Endothelial cell of hepatic sinusoid (primary cell): ENCODE measurements around the gene DHRSX.
"Not testable (repeated sequence)": the region's sequence is repeated elsewhere in the genome, so short reads cannot be mapped to it uniquely, and the experiment has no call there.

Experiments
- in situ Hi-C: cut with HindIII; loops from 2 replicates; pipeline ENCODE4 v1.10.0; 2017; ENCODE audit warnings: low sequenced_read_pairs

DHRSX gene

DNA sequence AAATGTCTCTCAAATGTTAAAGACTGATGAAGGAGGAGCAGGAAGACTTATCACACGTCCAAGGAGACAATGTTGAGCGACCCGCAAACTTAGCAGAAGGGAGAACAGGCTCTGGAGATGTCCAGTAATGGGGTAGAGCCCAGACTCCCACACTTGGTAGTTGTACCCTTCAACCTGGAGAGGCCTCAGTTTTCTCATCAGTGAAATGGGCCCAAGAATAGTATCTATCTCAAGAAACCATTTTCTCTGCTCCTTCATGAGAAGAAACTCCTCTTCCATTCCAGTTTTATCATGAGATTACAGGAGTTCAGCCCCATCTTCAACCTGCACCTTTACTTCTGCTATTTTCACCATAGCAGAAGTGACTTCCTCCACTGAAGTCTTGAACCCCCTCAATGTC is 169.9 kb downstream of the DHRSX start:
- in situ Hi-C loops: no loop called here

DNA sequence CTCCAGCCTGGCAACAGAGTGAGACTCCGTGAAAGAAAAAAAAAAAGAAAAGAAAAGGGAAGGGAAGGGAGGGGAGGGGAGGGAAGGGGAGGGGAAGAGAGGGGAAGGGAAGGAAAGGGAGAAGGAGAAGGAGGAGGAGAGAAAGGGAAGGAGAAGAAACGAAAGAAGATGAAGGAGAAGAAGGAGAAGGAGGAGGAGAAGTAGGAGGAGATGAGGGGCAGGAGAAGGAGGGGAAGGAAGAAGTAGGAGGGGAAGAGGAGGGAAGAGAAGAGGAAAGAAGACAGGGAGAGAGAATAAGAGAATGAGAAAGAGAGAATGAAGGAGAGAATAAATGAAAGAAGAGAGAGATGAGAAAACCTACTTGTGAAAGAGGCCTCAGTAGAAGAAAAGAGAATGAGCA is 170.3 kb downstream of the DHRSX start:
- in situ Hi-C loops: no loop called here

DNA sequence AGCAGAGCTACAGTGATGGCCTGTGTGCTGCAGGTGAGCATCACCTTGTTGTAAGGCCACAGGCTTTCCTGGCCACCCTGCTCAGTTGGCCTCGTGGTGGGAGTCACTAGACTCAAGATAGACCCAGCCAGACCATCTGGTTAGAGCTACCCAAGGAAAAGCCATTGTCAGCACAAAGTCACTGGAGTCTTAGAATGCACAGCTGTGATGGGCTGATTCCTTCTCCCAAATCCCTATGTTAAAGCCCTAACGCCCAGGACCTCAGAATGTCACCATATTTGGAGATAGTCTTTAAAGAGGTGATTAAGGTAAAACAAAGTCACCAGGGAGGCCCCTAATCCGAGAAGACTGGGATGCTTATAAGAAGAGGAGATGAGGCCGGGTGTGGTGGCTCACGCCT is 173.4 kb downstream of the DHRSX start:
- in situ Hi-C loops: no loop called here

DNA sequence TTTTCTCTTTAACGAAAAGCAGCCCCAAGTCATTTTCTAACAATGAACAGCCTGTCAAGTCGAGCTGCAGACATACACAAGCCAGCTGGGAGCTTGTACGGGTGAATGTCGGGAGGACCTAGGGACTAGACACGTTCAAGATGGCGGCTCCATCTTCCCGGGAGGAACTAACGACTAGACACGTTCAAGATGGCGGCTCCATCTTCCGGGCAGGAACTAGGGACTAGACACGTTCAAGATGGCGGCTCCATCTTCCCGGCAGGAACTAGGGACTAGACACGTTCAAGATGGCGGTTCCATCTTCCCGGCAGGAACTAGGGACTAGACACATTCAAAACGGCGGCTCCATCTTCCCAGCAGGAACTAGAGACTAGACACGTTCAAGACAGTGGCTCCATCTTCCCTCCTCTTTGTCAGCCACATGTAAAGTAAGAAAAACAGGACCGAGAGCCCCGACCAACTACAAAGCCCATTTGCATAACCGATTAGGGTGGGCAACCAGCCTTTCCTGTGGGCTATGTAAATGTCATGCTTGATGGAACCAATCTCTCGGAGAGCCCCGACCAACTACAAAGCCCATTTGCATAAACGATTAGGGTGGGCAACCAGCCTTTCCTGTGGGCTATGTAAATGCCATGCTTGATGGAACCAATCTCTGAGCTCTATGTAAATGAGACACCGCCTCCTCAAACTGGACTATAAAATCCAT is 175.5 kb downstream of the DHRSX start:
- in situ Hi-C loops: no loop called here

DNA sequence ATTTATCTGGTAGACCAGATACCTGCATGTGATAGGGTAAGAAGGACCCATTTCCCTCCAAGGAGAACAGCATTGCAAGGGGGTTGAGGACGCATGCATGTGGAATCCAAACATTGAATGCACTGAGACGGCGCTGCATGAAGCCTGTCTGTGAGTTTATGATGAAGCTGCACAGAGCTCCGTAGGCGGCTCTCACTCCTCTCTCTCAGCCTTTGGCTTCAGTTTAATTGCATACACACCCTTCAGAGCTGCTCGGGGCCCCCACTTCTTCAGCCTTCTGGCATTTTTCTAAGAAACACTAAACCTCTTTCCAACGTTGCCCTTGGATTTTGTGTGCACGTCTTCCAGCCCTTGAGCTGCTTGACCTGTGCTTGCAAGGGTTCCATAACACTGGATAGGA is 176.6 kb downstream of the DHRSX start:
- in situ Hi-C loops: no loop called here

DNA sequence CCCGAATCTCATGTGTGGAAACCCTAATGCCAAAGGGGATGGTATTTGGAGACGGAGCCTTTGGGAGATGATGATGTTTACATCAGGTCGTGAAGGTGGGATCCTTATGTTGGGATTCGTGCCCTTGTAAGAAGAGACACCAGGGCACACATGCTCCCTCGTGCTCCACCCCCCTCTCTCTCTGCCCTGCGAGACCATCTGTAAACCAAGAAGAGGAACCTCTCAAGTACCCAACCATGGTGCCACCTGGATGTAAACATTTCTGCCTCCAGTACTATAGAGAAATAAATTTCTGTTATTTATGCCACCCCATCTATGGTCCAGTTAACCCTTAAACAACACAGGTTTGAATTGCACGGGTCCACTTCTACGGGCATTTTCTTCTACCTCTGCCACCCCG is 179.4 kb downstream of the DHRSX start:
- in situ Hi-C loops: no loop called here

DNA sequence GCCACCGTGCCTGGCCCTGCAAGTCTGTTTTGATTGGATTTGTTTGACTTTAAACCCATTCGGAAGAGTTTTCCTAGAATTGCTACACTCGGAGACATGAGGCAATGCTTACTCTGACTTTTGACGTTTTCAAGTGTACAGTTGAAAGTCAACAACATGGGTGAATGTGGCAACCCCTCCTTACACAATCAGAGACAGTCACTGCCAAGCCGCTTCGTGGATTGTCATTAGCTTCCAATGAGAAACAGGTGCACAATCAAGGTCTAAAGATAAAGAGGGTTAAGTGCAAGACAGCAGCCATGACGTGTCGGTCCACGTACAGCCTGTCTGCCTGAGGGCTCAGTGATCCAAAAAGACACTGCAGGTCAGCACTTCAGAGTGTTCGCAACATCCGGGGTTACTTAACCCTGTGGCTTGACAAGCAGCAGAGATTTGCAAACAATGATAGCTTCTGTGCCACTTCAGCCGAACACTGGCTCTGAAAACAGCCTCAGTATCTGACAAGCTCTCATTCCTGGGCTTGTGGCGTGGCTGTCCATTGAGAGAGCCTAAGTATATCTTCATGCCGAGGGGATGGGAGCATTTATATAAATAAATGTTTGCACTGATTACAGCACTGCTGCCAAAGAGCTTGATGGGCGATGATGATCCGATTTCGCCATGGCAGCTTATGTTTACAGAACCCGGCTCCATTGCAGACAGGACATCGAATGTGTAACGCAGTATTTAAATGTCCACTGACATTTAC is 180.0 kb downstream of the DHRSX start:
- in situ Hi-C loops: no loop called here

DNA sequence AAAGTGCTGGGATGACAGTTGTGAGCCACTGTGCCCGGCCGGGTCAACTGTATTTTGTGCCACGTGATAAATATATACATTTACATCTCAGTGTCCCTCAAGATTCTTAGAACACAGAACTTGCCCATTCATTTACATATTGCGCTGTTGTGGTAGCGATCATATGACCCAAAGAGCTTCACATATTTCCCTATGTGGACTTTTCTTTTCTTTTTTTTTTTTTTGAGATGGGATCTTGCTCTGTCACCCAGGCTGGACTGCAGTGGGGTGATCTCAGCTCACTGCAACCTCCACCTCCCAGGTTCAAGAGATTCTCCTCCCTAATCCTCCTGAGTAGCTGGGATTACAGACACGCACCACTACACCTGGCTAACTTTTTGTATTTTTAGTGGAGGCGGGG is 180.7 kb downstream of the DHRSX start:
- in situ Hi-C loops: no loop called here

DNA sequence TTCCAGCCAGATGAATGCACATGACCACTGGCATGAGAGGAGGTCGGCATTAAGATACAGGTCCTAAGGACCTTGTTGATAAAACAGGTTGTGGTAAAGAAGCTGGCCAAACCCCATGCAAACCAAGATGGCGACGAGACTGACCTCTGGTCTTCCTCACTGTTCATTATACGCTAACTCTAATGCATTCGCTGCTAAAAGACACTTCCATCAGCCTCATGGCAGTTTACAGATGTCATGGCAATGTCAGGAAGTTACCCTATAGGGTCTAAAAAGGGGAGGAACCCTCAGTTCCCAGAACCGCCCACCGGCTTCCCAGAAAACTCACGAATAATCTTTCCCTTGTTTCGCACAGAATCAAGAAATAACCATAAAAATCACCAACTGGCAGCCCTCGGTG is 182.4 kb downstream of the DHRSX start:
- in situ Hi-C loops: no loop called here

DNA sequence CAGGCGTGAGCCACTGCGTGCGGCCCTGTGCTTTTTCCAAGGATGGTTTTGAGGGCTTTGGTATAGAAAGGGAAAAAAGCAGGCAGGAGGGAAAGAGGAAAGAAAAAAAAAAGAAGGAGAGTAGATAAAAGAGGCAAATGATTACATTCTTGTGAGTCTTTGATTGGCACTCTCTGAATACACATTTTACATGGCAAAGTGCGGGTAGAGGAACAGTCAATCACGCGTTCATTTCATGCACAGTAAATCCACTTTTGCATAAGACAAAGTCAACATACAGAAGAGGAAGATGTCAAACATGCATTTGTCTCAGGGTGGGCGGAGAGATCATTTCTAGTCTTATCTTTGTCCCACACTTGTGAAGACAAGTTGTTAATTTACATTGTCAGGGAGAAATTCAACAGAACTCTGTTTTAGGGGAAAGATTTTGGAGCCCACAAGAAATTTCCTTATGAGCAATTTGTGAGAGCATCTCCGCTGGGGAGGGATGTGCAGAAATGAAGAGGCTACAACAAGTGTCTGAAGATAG is 183.2 kb downstream of the DHRSX start:
- in situ Hi-C loops: no loop called here

DNA sequence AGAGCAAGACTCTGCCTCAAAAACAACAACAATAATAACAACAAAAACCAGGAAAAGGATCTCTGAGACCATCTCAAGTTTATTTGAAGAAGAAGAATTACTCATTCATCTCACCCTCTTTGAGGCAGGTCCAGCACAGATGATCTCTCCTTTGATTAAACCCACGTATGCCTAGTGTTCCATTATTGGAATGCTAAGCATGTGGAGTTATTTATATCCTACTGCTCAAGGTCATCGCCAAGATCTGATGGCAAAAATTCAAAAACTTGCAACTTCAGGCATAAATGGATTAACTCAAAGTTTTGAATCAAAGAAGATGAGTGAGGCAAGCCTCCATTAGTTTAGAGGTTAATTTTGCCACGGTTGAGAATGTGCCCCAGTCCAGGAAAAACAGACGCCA is 184.2 kb downstream of the DHRSX start:
- in situ Hi-C loops: no loop called here

DNA sequence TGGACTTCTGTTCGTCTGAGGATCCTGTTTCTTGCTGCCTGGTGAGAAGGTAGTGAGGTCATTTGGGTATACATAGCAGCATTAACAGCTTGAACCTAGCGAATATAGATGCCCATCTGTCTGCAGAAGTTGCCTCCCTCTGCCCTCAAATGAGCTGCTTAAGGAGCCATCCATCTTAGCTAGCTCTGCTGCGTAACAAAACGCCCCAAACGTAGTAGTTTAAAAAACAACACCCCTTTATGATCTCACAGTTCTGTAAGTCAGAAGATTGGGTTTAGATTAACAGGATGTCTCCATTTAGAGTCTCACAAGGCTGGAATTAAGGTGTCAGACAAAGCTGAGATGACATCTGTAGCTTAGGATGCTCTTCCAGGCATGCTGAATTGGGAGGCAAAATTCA is 185.3 kb downstream of the DHRSX start:
- in situ Hi-C loops: no loop called here

DNA sequence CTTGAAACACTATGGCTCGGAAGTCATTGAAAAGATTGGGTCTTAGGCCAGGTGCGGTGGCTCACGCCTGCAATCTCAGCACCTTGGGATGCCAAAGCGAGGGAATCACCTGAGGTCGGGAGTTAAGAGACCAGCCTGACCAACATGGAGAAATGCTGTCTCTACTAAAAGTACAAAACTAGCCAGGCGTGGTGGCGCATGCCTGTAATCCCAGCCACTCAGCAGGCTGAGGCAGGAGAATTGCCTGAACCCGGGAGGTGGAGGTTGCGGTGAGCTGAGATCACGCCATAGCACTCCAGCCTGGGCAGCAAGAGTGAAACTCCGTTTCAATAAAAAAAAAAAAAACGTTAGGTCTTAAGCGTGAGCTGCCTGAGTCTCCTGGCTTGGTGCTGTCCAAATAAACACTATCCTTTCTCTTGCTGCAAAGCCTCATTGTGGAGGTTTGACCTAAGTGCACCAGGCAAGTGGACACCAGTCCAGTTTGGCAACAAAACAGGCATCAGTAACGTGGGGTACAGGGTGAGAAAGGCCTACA is 185.9 kb downstream of the DHRSX start:
- in situ Hi-C loops: no loop called here

DNA sequence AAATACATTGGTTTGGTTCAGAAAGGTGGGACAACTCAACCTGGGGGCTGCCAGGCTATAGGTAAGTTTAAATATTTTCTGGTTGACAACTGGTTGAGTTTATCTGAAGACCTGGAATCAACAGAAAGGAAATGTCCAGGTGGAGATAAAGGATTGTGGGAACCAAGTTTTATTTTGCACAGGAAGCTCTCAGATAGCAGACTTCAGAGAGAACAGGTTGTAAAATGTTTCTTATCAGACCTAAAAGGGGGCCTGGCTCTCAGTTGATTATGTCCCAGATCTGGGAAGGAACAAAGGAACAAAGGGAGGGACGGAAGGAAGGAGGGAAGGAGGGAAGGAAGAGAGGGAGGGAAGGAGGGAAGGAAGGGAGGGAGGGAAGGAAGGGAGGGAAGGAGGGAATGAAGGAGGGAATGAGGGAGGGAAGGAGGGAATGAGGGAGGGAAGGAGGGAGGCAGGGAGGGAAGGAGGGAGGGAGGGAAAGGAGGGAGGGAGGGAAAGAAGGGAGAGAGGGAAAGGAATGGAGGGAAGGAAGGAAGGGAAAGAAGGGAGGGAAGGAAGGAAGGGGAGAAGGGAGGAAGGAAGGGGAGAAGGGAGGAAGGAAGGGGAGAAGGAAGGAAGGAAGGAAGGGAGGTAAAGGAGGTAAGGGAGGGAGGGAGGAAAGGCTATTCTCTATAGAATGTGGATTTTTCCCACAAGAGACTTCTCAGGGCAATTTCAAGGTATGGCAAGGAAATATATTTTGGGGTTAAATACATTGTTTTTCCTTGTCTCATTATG is 186.7 kb downstream of the DHRSX start:
- in situ Hi-C loops: no loop called here

DNA sequence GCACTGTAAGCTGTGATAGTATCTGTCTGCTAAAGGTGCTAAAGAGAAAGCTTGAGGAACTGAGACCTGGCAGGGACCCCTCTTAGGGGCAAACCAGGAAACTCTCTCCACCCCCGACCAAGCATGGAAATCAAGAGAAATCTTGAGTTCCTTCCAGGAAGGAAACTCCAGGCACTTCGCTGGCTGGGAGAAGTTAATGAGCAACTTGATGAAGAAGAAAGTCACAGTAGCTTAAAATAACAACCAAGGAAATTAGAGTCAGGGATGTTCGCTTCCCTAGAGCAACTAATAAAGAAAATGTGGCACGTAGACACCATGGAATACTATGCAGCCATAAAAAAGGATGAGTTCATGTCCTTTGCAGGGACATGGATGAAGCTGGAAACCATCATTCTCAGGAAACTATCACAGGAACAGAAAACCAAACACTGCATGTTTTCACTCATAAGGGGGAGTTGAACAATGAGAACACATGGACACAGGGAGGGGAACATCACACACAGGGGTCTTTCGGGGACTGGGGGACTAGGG is 188.7 kb downstream of the DHRSX start:
- in situ Hi-C loops: not testable (repeated sequence)

DNA sequence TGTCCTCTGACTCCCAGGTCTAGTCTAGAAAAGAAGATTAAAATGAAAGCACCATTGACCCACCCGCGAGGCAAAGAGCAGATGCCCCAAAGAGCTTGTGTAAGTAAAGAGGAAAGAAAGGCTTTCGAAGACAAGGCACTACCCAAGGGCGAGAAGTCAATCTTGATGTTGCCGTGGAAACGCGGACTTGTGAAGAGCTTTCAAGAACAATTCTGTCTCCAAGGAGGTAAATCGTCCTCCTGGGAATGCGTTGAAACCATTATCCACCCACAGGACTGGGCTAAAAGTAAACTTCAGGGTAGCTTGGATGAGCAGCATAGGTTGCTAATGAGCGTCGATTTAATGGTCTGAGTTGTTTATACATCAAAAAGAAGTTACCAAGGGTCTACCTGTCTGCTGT is 189.3 kb downstream of the DHRSX start:
- in situ Hi-C loops: no loop called here

DNA sequence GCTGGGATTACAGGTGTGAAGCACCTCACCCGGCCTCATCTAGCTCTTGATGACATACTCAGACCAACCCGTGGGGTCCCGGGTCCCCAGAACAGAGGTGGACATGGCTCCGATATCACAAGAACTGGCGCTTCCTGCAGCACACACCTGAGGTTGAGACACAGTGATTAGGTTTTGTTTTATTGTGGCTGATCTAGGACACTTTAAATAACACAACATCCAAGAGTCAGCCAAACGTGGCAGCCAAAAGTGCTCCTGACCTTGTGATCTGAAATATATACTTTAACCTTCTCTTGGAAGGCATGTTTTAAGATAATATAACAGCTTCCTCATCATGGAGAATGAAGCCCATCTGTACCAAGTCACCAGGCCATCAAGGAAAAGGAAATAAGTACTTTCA is 198.9 kb downstream of the DHRSX start:
- in situ Hi-C loops: no loop called here

DNA sequence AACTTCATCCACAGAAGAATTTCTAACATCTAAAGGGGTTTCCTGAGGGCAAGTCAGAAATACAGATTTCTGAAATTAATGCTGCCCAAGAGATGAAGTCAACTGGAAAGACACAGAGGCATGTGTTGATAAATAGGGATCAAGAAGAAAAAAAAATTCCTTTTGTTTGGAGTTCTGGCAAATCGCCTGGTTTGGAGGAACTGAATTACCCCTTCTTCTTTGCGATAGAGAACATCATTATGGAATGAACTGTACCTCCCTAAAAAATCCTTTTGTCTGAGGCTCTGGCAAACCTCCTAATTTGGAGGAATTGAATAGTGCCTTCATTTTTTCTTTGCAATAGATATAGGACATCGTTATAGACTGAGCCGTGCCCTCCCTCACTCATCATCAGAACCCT is 200.9 kb downstream of the DHRSX start:
- in situ Hi-C loops: no loop called here

DNA sequence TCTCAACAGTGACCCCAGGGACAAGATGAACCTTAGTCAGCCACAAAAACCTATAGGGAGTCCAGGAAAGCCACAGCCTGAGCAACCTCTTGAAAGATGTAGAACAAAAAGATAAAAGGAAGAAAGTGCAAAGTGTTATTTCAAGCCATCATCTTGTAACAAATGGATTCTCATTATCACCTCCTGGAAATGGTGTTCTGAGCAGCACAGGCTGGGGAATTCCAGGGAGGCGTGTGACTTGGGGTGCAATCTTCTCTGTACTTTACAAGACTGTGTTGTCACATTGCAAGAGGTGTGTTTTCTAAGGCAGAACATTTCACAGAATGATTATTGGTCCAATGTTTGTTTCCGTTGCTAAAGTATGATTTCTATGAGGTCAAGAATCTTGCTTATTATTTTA is 214.0 kb downstream of the DHRSX start:
- in situ Hi-C loops: no loop called here

DNA sequence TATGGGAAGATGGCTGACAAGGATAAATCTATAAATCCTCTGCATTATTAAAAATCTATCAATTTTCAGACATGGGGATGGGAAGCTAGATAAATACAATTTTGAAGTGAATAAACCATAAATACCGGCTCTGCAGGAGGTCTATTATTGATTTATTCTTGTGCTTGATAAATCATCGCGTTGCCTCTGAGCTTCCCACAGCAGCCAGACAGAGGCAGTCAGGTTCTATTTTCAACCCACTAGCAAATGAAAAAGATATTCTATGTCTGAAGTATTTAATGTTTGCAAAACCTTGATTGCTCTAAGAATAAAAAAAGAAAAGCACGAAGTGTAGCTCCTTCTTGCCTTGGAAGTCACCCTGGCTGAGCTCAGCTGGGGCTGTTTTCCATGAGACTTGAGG is 216.2 kb downstream of the DHRSX start:
- in situ Hi-C loops: no loop called here

DNA sequence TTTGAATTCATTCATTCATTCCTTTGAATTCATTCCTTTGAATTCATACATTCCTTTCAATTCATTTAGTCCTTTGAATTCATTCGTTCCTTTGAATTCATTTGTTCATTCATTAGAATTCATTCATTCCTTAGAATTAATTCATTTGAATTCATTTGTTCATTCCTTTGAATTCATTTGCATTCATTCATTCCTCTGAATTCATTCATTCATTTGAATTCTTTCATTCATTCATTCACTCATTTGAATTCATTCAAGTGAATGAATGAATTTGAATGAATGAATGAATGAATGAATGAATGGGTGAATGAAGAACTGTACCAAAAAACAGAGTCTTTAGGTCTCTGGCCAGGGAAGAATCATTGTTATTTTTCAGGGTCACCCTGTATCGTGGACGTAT is 216.6 kb downstream of the DHRSX start:
- in situ Hi-C loops: no loop called here
